ENCODE measurements around the gene BICRAL.
"Not testable (repeated sequence)": the region's sequence is repeated elsewhere in the genome, so short reads cannot be mapped to it uniquely, and the experiment has no call there.

Gene BICRAL

DNA sequence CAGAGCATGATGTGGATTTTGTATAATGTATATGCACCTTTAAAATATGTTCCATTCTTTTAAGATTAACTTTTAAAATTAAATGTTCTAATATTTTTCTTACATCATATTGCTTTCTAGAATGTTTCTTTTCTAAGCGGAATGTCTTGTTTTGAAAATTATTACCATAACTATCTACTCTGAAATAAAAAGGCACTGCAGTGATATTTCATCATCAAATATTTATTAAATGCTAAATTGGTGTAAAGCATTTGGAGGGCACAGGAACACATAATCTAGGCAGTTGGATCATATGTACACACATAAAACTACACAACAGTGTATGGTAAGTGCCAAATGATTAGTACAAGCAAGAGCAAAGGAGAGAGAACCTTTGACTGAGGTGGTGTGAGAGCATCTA lies 13.8 kb downstream of the BICRAL start:
- no peak for DNase-seq

DNA sequence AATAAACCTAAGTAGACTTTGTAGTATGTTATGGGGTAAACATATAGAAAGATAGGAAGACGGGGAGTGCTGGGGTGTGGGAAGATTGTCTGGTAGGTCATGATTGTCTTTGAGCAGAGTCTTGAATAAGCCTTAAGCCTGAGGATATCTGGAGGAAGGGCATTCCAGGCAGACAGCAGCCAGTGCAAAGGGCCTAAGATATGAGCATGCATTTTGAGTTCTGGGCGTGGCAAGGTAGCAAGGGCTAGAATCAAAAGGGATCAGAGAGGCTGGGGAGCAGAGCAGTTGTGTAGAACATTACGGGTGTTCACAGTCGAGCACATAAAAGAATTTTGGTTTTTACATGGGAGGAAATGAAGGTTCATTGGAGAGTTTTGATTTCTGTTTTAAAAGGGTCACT lies 14.3 kb downstream of the BICRAL start:
- DNase-seq, result no peak

DNA sequence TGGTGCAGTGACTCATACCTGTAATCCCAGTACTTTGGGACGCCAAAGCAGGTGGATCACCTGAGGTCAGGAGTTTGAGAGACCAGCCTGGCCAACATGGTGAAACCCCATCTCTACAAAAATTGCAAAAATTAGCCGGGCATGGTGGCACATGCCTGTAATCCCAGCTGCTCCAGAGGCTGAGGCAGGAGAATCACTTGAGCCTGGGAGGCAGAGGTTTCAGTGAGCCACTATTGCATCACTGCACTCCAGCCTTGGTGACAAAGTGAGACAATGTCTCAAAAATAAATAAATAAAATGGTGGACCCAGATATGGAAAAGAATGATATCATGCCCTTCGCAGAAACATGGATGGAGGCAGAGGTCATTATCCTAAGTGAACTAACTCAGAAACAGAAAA lies 15.8 kb downstream of the BICRAL start:
- DNase-seq, result not testable (repeated sequence)

DNA sequence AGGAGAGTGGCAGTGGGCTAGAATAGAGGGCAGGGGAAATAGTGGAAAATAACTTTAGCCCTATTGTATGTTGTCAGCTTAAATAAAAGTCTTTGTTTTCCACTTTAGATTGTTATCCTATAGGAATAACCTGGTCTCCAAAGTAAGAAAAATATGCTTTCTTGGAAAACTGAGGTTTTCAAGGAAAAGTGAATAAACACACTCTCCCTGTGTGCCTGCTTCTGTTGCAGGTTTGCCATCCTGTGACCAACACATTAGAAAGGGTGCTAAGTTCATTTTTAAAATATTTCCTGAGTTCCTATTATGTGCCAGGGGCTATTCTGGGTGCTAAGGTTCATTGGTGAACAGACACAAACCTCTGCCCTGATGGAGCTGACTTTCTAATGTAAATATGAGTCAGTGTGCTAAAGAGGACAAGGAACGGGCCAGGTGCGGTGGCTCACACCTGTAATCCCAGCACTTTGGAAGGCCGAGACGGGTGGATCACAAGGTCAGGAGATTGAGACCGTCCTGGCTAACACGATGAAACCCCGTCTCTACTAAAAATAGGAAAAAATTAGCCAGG lies 23.5 kb downstream of the BICRAL start:
- no peak for DNase-seq

DNA sequence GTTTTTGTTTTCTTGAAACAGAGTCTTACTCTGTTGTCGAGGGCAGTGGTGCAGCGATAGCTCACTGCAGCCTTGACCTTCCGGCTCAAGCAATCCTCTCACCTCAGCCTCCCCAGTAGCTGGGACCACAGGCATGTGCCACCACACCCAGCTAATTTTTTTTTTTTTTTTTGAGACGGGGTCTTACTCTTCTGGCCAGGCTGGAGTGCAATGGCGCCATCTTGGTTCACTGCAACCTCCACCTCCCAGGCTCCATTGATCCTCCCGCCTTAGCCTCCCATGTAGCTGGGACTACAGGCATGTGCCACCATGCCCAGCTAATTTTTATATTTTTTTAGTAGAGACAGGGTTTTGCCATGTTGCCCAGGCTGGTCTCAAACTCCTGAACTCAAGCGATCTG lies 24.5 kb downstream of the BICRAL start:
- not testable (repeated sequence) for DNase-seq

DNA sequence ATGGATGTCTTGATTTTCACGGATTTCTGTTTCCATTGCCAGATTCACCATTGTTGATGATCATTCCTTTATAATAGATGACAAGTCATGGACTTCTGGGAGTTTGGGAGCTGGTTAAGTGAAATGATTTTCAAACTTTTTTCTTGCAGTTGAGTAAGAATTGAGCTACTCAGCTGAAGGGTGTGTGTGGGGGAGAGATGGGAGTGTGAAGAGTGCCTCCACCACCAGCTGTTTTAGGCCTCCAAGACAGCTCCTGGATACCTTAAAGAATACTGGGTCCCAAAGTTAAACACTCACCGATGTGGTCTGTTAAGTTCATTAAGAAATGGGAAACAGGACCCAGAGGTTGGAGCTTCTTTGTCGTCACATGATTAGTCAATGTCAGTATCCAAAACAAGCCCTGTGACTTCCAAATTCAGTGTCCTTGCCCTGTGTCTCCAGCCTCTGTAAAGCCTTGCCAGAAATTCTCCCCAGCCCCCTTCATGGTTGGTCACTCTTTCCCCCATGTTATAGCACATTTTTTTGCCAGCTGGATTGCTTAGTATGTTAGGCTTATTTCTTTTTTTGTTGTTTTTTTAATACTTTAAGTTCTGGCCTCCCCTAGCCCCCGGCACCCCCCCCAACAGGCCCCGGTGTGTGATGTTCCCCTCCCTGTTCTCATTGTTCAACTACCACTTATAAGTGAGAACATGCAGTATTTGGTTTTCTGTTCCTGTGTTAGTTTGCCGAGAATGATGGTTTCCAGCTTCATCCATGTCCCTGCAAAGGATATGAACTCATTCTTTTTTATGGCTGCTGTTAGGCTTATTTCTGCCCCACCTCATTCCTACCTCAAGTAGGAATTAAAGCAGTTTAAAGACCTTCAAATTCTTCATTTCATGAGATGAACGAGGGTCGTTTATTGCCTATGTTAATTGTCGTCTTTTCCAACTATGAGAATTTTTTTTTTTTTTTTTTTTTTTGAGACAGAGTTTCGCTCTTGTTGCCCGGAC lies 26.9 kb downstream of the BICRAL start:
- DNase-seq, result no peak

DNA sequence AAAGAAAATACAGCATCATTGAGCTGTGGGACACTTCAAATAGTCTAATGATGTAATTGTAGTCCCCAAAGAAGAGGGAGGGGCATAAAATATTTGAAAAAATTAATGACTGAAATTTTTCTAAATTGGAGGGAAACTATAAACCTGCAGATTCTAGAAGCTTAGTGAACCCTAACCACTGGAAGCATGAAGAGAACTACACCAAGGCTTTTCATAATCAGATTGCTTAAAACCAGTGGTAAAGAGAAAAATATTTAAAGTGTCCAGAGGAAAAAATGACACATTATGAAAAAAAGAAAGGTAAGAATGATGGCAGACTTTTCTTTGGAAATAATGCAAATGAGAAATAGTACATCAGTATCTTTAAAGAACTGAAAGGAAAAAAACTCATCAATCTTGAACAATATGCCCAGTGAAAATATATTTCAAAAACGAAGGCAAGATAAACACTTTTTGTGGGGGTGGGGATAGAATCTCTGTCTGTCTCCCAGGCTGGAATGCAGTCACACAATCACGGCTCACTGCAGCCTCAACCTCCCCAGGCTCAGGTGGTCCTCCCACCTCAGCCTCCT lies 31.3 kb downstream of the BICRAL start:
- DNase-seq, result no peak

DNA sequence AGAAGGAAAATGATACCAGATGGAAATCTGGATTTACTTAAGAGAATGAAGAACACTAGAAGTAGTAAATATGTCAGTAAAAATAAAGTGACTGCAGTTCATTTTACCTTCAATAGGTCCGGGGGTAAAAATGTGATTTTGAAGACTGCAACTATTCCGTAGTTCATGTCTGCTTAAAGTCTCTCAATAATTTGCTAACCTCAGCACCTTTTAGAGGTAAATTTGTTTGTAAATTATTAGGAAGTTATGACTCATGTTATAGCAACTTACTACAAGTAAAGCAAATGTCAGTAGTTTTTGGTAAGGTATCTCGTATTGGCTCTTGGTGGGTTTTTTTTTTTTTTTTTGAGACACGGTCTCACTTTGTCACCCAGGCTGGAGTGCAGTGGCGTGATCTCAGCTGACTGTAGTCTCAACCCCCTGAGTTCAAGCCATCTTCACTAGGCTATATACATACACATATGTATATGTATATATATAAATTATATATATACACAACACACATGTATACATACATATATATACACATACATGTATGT lies 32.1 kb downstream of the BICRAL start:
- no peak for DNase-seq

DNA sequence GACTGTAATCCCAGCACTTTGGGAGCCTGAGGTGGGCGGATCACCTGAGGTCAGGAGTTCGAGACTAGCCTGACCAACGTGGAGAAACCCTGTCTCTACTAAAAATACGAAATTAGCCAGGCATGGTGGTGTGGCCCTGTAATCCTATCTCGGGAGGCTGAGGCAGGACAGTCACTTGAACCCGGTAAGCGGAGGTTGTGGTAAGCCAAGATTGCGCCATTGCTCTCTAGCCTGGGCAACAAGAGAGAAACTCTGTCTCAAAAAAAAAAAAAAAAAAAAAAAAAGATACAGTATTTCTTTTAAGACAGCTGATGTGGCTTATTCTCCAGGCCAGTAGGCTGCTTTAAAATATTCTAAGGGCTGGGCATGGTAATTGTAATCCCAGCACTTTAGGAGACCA lies 33.9 kb downstream of the BICRAL start:
- not testable (repeated sequence) for DNase-seq

DNA sequence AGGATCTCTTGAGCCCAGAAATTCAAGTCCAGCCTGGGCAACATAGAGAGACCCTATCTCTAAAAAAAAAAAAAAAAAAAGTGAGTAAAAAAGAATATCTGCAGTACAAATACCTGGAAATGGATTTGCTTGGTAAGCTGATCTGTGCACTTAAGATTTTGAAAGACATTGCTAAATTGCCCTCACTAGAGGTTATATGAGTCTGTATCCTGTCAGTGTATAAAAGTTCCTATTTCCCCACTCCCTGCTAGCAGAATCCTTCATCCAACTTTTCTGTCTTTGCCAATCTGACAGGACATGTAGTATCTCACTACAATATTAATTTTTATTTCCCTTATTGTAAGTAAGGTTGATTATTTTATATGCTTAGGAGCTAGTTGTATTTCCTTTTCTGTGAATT lies 36.1 kb downstream of the BICRAL start:
- DNase-seq, result no peak

DNA sequence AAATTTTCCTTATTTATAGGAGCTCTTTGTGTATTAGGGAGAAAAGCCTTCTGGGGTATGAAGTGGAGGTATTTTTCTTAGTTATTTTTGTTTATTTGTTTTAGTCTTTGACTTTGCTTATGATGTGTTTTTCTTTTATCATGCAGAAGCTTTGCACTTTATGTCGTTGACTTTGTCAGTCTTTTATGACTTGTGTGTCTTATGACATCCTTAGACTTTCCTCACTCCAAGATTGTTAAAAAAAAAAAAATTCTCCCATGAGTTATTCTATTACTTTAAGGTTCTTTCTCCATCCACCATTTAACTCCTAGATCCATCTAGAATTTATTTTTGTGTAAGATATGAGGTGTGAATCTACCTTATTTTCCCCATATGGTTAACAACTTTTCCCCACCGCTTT lies 36.6 kb downstream of the BICRAL start:
- DNase-seq, result no peak

DNA sequence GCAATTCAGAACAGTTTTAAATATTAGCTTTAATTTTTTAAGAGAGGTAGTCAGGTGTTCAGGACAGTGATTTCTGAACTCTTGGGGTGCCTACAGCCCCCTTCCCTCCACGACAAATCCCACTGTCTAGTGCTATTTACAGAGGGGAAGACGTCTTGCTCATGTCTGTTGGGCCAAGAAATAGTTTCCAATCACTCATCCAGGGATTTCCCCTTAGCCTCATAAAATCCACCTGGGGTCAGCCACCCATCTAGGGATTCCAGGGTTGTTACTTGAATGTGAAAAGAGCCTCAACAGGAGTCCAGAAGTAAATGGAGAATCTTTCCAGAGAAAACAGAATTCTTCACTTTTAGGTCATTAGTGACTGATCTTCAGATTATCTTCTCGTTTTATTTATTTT lies 37.0 kb downstream of the BICRAL start:
- DNase-seq, result no peak

DNA sequence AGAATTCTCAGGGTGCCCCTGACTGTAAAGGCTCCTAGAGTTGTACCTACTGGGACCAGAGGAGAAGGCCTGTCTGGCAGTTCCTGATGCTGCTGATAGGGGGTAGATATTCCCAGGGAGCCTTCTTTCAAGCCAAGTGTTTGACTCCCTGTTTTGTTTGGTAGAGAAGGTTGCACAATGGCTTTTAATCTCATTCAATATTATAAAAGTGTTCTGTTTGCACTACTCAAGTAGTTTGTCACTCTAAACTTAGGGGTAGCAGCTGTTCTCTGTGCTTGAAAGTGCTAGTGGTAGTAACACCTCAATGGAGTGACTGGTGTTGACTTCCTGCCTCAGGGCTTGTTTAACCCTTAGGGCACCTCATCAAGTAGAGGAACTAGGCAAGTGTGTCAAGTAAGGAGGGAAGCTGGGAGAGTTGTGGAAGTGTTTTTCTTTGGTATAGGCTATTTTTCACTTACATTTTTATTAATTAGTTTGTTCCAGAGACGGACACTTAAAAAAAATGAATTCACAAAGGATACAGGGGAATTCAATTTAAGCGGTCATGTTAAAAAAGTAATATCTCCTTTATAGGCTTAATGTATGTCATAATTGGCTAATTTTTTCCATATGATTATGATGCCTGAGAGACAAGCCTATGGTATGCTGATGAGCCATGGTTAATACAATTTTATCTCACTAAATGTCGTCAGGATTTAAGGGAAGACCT lies 38.1 kb downstream of the BICRAL start:
- peak; percentile 23 for DNase-seq

DNA sequence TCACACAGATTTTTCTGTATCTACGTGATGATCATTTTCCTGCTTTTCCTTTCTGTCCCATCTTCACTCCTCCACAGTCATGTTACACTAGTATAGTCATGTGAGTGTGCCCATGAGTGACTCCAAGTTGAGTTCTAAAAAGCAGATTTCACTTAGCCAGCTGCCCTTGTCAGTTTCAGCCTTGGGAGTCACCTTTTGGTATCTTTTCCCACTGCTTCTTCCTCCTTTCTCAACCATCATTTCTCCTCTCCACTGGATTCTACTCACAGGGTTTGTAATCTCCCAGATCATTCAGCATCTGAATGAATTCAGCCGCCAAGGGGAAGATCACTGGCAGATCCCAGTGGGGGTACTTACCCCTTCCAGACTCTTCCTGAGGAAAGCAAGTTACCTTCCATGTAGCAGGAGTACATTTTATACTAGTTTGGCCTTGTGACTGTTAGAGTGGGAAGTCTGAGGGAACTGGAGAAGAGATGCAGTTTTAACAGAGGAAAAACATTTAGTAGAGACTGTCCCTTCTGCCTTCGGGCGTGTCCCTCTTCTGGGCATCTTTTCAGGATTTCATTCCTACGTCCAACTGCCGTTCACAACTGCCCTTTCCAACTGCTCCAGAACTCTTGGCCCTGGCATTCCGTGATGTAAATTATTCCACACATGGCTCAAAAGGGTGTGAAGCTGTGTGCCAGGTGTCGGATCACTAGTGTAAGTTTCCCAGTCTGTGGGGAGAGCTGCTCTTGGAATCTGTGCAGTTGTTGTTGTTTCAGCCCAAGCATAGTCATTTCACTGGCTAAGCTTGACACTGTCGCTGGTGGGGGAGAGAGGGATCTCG lies 38.9 kb downstream of the BICRAL start:
- DNase-seq, result no peak

DNA sequence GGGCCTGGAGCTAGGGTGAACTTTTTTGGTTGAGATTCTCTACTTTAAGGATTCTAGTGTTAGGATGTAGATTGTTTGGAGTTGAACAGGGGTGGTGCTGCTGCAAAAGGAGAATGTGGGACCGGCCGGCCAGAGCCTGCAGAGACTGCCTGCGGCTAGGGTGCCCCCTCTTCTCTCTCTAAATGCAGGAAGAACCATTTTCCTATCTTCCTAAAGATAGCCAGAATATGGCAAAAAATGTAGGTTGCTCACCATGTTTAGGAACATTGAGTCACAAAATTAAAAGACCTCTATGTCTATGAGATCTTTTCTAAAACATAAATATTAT lies 39.5 kb downstream of the BICRAL start:
- no peak for DNase-seq

DNA sequence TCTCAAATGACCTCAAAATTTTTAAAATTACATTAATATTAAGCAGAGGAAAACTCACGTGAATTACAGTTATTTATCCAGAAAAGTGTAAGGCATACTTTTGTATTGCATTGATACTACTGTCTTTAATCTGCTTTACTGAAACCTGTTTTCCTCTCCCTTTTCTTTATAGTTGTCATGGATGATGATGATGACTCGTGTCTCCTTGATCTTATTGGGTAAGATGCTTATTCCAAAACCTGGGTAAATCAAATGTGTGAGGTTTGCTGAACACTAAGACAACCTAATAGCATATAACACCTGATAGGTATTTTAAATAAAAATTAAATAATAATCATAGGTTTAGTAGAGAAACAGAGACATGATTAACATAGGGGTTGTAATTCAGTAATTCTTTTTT lies 40.0 kb downstream of the BICRAL start:
- no peak for DNase-seq

DNA sequence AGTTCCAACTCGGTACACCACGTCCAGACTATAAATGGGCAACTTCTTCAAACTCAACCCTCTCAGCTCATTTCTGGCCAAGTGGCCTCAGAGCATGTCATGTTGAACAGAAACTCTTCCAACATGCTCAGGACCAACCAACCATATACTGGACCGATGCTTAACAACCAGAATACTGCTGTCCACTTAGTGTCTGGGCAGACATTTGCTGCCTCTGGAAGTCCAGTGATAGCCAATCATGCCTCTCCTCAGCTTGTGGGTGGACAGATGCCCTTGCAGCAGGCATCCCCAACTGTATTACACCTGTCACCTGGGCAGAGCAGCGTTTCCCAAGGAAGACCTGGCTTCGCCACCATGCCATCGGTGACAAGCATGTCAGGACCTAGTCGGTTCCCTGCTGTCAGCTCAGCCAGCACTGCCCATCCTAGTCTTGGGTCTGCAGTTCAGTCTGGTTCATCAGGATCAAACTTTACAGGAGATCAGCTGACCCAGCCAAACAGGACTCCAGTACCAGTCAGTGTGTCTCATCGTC lies 47.8 kb downstream of the BICRAL start:
- DNase-seq, result no peak

DNA sequence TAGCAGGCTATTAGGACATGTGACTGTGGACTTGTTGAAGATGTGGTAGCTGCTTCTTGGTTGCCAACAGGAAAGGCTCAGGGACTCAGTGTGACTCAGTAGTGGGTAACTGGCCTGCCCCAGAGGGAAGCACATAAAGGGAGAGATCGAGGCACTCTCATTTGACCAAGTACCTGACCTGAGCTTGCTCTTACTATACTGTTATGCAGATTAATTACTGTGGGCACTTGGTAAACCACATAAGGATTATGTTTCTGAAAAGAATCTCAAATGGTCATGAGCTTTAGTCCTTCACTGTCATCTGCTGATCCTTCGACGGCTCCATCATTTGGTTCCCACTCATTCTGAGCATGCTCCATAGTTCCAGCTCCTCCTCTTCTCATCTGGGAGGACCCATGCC lies 49.4 kb downstream of the BICRAL start:
- no peak for DNase-seq

DNA sequence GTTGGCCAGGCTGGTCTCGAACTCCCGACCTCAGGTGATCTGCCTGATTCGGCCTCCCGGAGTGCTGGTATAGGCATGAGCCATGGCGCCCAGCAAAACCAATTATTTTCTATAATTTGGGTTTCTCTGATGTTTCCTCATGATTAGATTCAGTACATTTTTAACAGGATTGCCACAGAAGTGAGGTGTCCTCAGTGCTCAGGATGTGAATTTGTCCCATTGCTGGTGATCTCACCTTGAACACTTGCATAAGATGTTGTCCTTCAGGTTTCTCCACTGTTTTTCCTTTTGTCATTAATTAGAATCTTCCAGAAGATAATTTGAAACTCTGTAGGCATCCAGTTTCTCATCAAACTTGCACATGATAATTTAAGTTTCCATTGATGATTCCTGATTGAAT lies 52.2 kb downstream of the BICRAL start:
- DNase-seq, result no peak

DNA sequence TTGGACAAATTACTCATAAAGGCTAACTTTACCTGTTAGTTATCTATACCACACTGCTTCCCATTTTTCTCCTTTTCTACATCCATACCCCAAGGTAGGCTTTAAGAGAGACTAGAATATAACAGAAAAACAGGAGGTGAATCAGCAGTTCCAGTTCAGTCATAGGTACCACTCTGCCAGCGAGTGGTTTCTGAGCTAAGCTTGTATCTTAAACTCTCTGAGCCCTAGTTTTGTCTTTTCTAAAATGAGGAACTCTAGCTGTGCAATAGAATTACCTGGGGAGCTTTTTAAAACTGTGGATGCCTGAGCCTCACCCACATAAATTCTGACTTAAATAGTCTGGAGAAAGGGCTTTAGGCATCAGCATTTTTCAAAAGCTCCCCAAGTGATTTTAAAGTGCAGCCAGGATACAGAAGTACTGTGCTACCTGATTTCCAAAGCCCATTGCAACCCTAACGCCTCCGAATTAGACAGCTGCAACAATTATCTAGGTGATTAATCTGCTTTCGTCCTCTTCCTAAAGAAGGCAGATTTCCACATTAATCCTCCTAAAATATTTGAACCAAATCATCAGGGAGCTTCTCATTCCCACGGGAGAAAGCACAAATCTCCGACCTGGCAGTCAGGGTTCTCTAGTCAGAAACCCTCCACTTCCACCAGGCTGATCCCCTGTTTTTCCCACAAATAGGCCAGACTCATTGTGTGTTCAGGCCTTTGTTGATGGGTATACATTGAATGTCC lies 60.2 kb downstream of the BICRAL start:
- DNase-seq, result no peak

DNA sequence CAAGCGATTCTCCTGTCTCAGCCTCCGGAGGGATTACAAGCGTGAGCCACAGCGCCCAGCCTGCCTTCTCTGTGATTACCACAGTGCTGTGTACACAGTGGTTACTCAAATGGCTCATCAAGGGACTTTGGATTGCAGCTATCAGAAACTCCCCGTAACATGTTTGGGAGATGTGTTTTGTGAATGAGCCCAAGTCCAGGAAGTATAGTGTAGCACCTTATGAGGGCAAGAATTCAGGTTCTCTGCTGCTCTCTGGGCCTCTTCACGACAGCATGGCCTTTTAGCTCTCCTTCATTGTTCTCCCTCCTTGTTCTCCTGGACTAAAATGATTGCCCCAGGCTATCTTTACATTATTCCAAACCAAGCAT lies 63.5 kb downstream of the BICRAL start:
- no peak for DNase-seq

DNA sequence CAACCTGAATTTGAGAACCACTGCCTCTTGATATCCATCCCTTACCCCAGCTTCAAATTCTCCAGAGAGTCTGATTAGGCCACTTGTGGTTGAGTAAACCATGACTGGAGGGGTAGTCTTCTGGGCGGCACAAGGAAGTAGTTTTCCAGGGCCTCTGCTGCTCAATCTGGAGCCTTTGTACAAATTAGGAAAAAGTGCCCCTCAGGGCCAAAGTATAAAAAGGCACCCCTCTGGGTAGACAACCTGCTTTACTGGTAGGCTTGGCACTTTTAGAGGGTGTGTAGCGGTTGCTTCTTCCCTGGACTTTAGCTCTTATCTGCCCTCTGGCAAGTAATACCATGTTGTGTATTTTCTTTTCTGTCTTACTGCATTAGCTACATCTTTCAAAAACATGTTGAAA lies 64.7 kb downstream of the BICRAL start:
- DNase-seq, result no peak

Data from NCI-H748 treated with DMSO at 0.1 percent for 48 hours (cell line).